MCF 10A (cell line): Measurements from ENCODE around the gene FDX1. TPM values are rescaled to one million over a fixed set of nuclear protein-coding genes. Genes with fewer than 3 reads are reported as not detected.
A peak's percentile ranks its signal among the peaks of the same experiment; 100 is the strongest.

Experiments used
- BruUV-seq: library from RNA; stranded (reverse); fragments of 400-500 nt; replicated peaks from 2 replicates; lab custom pipeline; 2021; lab: Mats Ljungman, UMichigan
- CTCF ChIA-PET: fragments of 300-600 bp; sonication (Branson Sonifier 250); formaldehyde crosslinking; extraction: SDS; loops from one replicate; lab custom pipeline; 2021; ENCODE audit warnings: antibody characterized with exemption, inconsistent platforms; lab: Yijun Ruan, JAX
- POLR2A ChIA-PET: fragments of 300-600, 350-650 bp; sonication (Branson Sonifier 250); formaldehyde crosslinking; extraction: SDS; loops from one replicate; lab custom pipeline; 2020; ENCODE audit warnings: antibody characterized with exemption, inconsistent platforms; lab: Yijun Ruan, JAX
- DNase-seq: peaks from one replicate; pipeline ENCODE4 v3.0.0-alpha.2; 2018; ENCODE audit not compliant: unreplicated experiment
- H3K27ac Mint-ChIP-seq: one replicate; pipeline ENCODE4 v1.8.0; 2022; ENCODE audit warnings: mild to moderate bottlenecking, low read depth, mixed read lengths; ENCODE audit not compliant: unreplicated experiment
- H3K27me3 Mint-ChIP-seq: one replicate; pipeline ENCODE4 v1.8.0; 2022; ENCODE audit warnings: mixed read lengths; ENCODE audit not compliant: insufficient read depth, unreplicated experiment
- H3K36me3 Mint-ChIP-seq: one replicate; pipeline ENCODE4 v1.8.0; 2022; ENCODE audit warnings: mild to moderate bottlenecking, moderate library complexity, mixed read lengths; ENCODE audit not compliant: insufficient read depth, unreplicated experiment
- H3K4me1 Mint-ChIP-seq: one replicate; pipeline ENCODE4 v1.8.0; 2022; ENCODE audit warnings: mixed read lengths; ENCODE audit not compliant: insufficient read depth, unreplicated experiment
- H3K4me3 Mint-ChIP-seq: one replicate; pipeline ENCODE4 v1.8.0; 2022; ENCODE audit warnings: mild to moderate bottlenecking, moderate library complexity, mixed read lengths; ENCODE audit not compliant: unreplicated experiment
- H3K9me3 Mint-ChIP-seq: one replicate; pipeline ENCODE4 v1.8.0; 2022; ENCODE audit warnings: mixed read lengths; ENCODE audit not compliant: unreplicated experiment
- CTCF ChIP-seq: fragments of 200-600 bp; IDR thresholded peaks from one replicate; pipeline ENCODE4 v1.8.0; 2022; ENCODE audit warnings: antibody characterized with exemption, mild to moderate bottlenecking; ENCODE audit not compliant: unreplicated experiment
- intact Hi-C: fragments of 100-400 bp; cut with micrococcal nuclease; formaldehyde crosslinking; loops from 2 replicates; pipeline ENCODE4 v1.14.1; 2022
- total RNA-seq: library from RNA; stranded (reverse); gene quantifications from 2 replicates; pipeline ENCODE4 v1.2.3, GENCODE V29; 2022

FDX1 gene
- total RNA-seq, 1 experiment from 2014 or later, result 21.1 TPM

GRCh38 chr11:110474578-110474977 lies 44.8 kb downstream of the FDX1 start:
- H3K27me3 Mint-ChIP-seq, result no peaks in the 10 kb centered on the region
- H3K9me3 Mint-ChIP-seq, result no peaks in the 10 kb centered on the region
- POLR2A ChIA-PET, result no interaction called here
- H3K27ac Mint-ChIP-seq, result no peak overlapping the region
- no TSS peak for BruUV-seq
- H3K4me1 Mint-ChIP-seq, result peaks cover 11% of the 10 kb centered on the region
- CTCF ChIA-PET, result no interaction called here
- no peak overlapping the region for H3K4me3 Mint-ChIP-seq
- intact Hi-C loops, result no loop called here
- no peak for TF ChIP-seq CTCF
- DNase-seq, result no peak
- H3K36me3 Mint-ChIP-seq, result peaks cover 5% of the 10 kb centered on the region

- Mint-ChIP-seq H3K27me3 (no peaks in the 10 kb centered on the region), H3K36me3 (peaks cover 5% of the 10 kb centered on the region), H3K4me1 (peaks cover 11% of the 10 kb centered on the region), H3K4me3 (no peak overlapping the region), H3K9me3 (no peaks in the 10 kb centered on the region), H3K27ac (no peak overlapping the region)
- no peak for TF ChIP-seq CTCF
- CTCF ChIA-PET, result no interaction called here
- no TSS peak for BruUV-seq
- POLR2A ChIA-PET, result interaction anchor here (0.6 kb wide), 1 partner anchor 839 kb away, joined by 3 read pairs; no protein-coding TSS in a partner anchor
- no peak for DNase-seq
- intact Hi-C loops, result no loop called here
Measured at GRCh38 chr11:110475671-110476070, 45.9 kb downstream of the FDX1 start.

DNA sequence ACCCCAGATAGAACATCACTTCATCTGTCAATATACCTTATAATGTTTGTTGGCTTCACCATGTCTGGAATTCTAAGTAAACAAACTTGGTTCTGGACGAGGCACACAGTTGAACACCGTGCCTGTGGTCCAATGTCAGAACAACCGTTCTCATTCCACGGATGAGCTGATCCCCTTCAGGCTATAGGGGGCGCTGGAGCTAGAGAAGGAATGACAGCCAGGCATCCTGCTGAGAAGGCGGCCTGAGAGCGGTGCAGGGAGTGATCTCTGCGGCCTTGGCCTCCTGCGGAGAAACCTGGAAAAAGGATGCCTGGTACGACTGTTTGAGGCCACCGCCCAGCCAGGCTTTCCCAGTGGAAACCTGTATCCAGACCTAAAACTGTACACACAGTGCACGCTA lies 48.7 kb downstream of the FDX1 start:
- DNase-seq, result no peak
- no TSS peak for BruUV-seq
- Mint-ChIP-seq H3K27ac (no peak overlapping the region), H3K27me3 (no peaks in the 10 kb centered on the region), H3K36me3 (peaks cover 5% of the 10 kb centered on the region), H3K9me3 (peaks cover 7% of the 10 kb centered on the region), H3K4me3 (no peak overlapping the region), H3K4me1 (no peaks in the 10 kb centered on the region)
- ChIA-PET CTCF (interaction anchor here (0.6 to 0.9 kb wide), 2 partner anchors 12 to 31 kb away, joined by 3 read pairs; no protein-coding TSS in a partner anchor), POLR2A (interaction anchor here (1.1 to 1.7 kb wide), 4 partner anchors 9 to 730 kb away, joined by 3 to 6 read pairs (median 4); no protein-coding TSS in a partner anchor)
- intact Hi-C loops, result no loop called here
- TF ChIP-seq CTCF, result no peak

- CTCF ChIA-PET, result interaction anchor here (0.6 to 2.4 kb wide), 7 partner anchors 11 to 752 kb away, joined by 3 to 7 read pairs (median 3); no protein-coding TSS in a partner anchor
Measured at GRCh38 chr11:110479108-110480101, 49.7 kb downstream of the FDX1 start.

More at GRCh38 chr11:110479108-110480101, 49.7 kb downstream of the FDX1 start:
- POLR2A ChIA-PET, result interaction anchor here (0.9 to 1.7 kb wide), 5 partner anchors 10 to 729 kb away, joined by 3 to 6 read pairs (median 4); no protein-coding TSS in a partner anchor
- H3K9me3 Mint-ChIP-seq, result peaks cover 7% of the 10 kb centered on the region
- DNase-seq, result peak; percentile 69
- intact Hi-C loops, result no loop called here
- no peak overlapping the region for H3K27ac Mint-ChIP-seq
- BruUV-seq, result no TSS peak
- no peaks in the 10 kb centered on the region for H3K36me3 Mint-ChIP-seq
- H3K27me3 Mint-ChIP-seq, result no peaks in the 10 kb centered on the region
- no peak overlapping the region for H3K4me3 Mint-ChIP-seq
- no peak for TF ChIP-seq CTCF
- H3K4me1 Mint-ChIP-seq, result no peaks in the 10 kb centered on the region
